ENCODE results near the gene KLK4. TPM values are rescaled to one million over a fixed set of nuclear protein-coding genes. Genes with fewer than 3 reads are reported as not detected.

Gene KLK4
- polyA plus RNA-seq, 1 experiment, result not detected

- no peak for TF ChIP-seq CTCF (IDR thresholded peaks at IDR 0.05; ENCODE audit: low read depth, low read length)
- Histone ChIP-seq H3K27ac (ENCODE audit: low read depth, low read length) (no peak overlapping the region), H3K4me3 (ENCODE audit: low read depth, low read length) (no peak overlapping the region), H3K9me3 (ENCODE audit: control insufficient read depth, insufficient read depth, low read length) (no peaks in the 10 kb centered on the region; the same call in 1 of the 2 replicates), H3K27me3 (ENCODE audit: control insufficient read depth, insufficient read depth, low read length) (peaks cover 8% of the 10 kb centered on the region)
- no peak for DNase-seq (ENCODE audit: low read depth, low spot score)
- CTCF ChIA-PET, result no interaction called here
- POLR2A ChIA-PET, result no interaction called here
These were observed 34.7 kb downstream of the KLK4 start for GRCh38 chr19:50876456-50876855.

- ChIA-PET CTCF (no interaction called here), POLR2A (no interaction called here)
- no peak for DNase-seq (ENCODE audit: low read depth, low spot score)
- H3K4me3 ChIP-seq (ENCODE audit: low read depth, low read length), result no peak overlapping the region
- no peak for TF ChIP-seq CTCF (IDR thresholded peaks at IDR 0.05; ENCODE audit: low read depth, low read length)
- H3K27me3 ChIP-seq (ENCODE audit: control insufficient read depth, insufficient read depth, low read length), result peaks cover 8% of the 10 kb centered on the region
- H3K9me3 ChIP-seq (ENCODE audit: control insufficient read depth, insufficient read depth, low read length), result no peaks in the 10 kb centered on the region; the same call in 1 of the 2 replicates
- no peak overlapping the region for H3K27ac ChIP-seq (ENCODE audit: low read depth, low read length)
These were observed 35.3 kb downstream of the KLK4 start for GRCh38 chr19:50875795-50876422.

- CTCF ChIA-PET, result no interaction called here
- POLR2A ChIA-PET, result no interaction called here
- TF ChIP-seq CTCF (IDR thresholded peaks at IDR 0.05; ENCODE audit: low read depth, low read length), result no peak
- Histone ChIP-seq H3K27ac (ENCODE audit: low read depth, low read length) (no peak overlapping the region), H3K9me3 (ENCODE audit: control insufficient read depth, insufficient read depth, low read length) (no peaks in the 10 kb centered on the region; the same call in 1 of the 2 replicates), H3K4me3 (ENCODE audit: low read depth, low read length) (no peak overlapping the region), H3K27me3 (ENCODE audit: control insufficient read depth, insufficient read depth, low read length) (peaks cover 5% of the 10 kb centered on the region)
- no peak for DNase-seq (ENCODE audit: low read depth, low spot score)
These were observed 37.0 kb downstream of the KLK4 start for GRCh38 chr19:50874211-50874610.

- POLR2A ChIA-PET, result no interaction called here
- no peak within 1 kb of the TSS for H3K27ac ChIP-seq (ENCODE audit: low read depth, low read length)
- CTCF ChIA-PET, result interaction anchor here (0.5 kb wide), 1 partner anchor 25 kb away, joined by 3 read pairs; no protein-coding TSS in a partner anchor
- H3K9me3 ChIP-seq (ENCODE audit: control insufficient read depth, insufficient read depth, low read length), result no peaks in the 10 kb centered on the region; the same call in 1 of the 2 replicates
- no peak within 1 kb of the TSS for H3K4me3 ChIP-seq (ENCODE audit: low read depth, low read length)
- TF ChIP-seq CTCF (IDR thresholded peaks at IDR 0.05; ENCODE audit: low read depth, low read length), result no peak
- H3K27me3 ChIP-seq (ENCODE audit: control insufficient read depth, insufficient read depth, low read length), result peaks cover 5% of the 10 kb centered on the region
- DNase-seq (ENCODE audit: low read depth, low spot score), result no peak
These were observed 38.1 kb downstream of the KLK4 start, which contains the start of gene KLK2 for GRCh38 chr19:50873056-50873455. Gene KLK2 (plus strand): TSS chr19:50873439. CDS start chr19:50873474, 35 bp downstream.

GRCh38 chr19:50870417-50871089 lies 40.6 kb downstream of the KLK4 start:
- ChIA-PET CTCF (no interaction called here), POLR2A (no interaction called here)
- no peak for DNase-seq (ENCODE audit: low read depth, low spot score)
- TF ChIP-seq CTCF (IDR thresholded peaks at IDR 0.05; ENCODE audit: low read depth, low read length), result no peak
- Histone ChIP-seq H3K27me3 (ENCODE audit: control insufficient read depth, insufficient read depth, low read length) (no peaks in the 10 kb centered on the region), H3K4me3 (ENCODE audit: low read depth, low read length) (no peak overlapping the region), H3K9me3 (ENCODE audit: control insufficient read depth, insufficient read depth, low read length) (no peaks in the 10 kb centered on the region; the same call in 1 of the 2 replicates), H3K27ac (ENCODE audit: low read depth, low read length) (no peak overlapping the region)
